ENCODE results near the gene CRACDL. TPM values are rescaled to one million over a fixed set of nuclear protein-coding genes. Genes with fewer than 3 reads are reported as not detected.

CRACDL gene
- total RNA-seq, 1 donor from 2014 or later, result 1.6 TPM

DNA sequence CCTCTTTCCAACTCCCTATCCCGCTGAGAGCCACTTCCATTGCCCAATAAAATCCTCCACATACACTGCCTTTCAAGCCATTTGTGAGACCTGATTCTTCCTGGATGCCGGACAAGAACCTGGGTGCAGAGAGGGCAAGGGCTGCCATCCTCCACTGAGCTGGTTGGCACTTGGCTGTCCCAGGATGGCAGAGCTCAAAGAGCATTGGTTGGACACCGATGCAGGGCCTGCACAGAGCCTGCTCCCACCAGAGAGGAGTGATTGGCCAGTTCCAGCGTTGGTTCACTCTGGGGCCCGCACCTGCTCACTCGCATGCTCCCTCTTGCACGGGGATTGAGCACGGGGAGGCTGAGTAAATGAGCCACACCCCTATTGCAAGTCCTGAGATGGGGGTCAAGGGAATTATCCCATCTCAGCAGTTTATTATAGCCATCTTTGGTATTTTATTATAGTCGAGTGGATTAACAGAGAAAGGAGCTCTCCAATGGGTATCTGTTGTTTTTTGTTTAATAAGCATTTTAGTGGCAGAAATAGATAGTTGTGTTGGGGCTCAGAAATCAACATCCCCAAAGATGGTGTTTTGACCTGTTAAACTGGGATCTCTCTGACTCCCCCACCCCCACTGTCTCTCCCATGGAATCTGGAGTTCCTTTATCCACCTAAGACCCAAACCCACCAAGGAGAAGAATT, 185.3 kb downstream of the CRACDL start:
- Mint-ChIP-seq H3K27ac (no peak overlapping the region), H3K27me3 (no peaks in the 10 kb centered on the region), H3K4me3 (ENCODE audit: low read depth) (no peak overlapping the region), H3K9me3 (ENCODE audit: low read depth) (peaks cover 6% of the 10 kb centered on the region), H3K4me1 (ENCODE audit: low read depth) (no peaks in the 10 kb centered on the region), H3K36me3 (ENCODE audit: insufficient read depth) (no peaks in the 10 kb centered on the region)
- no peak for TF ChIP-seq CTCF (IDR thresholded peaks at IDR 0.05; ENCODE audit: unreplicated experiment)
- DNase-seq (ENCODE audit: low spot score, unreplicated experiment), result no peak

- no peak for TF ChIP-seq CTCF (IDR thresholded peaks at IDR 0.05; ENCODE audit: unreplicated experiment)
- H3K9me3 Mint-ChIP-seq (ENCODE audit: low read depth), result peaks cover 6% of the 10 kb centered on the region
- no peak for DNase-seq (ENCODE audit: low spot score, unreplicated experiment)
- no peaks in the 10 kb centered on the region for H3K4me1 Mint-ChIP-seq (ENCODE audit: low read depth)
- H3K27me3 Mint-ChIP-seq, result no peaks in the 10 kb centered on the region
- no peaks in the 10 kb centered on the region for H3K36me3 Mint-ChIP-seq (ENCODE audit: insufficient read depth)
- H3K27ac Mint-ChIP-seq, result no peak overlapping the region
- no peak overlapping the region for H3K4me3 Mint-ChIP-seq (ENCODE audit: low read depth)
These were observed 187.0 kb downstream of the CRACDL start for GRCh38 chr2:98749066-98749450.

DNA sequence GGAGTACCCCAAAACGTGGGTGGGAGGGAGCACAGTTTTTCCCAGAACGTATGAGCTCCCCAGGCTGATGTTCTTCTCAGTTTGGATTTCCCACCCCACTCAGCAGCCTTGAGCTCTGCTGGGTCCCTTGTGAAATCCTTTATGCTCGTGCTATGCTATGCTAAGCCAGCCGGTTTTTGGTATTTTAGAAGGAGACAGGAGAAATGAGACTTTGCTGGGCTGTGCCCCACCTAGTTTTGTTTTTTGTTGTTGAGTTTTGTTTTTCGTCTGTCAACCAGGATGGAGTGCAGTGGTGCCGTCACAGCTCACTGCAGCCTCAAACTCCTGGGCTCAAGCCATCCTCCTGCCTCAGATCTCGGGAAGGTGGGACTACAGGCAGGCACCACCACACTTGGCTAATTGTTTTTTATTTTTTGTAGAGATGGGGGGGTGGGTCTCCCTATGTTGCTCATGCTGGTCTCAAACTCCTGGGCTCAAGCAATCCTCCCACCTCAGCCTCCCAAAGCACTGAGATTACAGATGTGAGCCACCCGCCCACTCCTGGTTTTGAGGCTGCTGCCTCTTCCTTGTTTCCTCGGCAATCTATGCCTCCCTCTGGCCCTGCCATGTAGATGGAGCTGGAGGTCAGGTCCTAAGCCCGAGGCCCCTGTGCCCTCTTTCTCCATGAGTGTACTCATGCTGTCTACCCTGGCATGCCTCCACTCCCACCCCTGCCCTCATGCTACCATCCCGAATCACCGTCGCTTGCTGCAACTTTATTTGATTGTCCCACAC, 187.5 kb downstream of the CRACDL start:
- Mint-ChIP-seq H3K27ac (no peak overlapping the region), H3K4me3 (ENCODE audit: low read depth) (no peak overlapping the region), H3K27me3 (no peaks in the 10 kb centered on the region), H3K9me3 (ENCODE audit: low read depth) (peaks cover 6% of the 10 kb centered on the region), H3K4me1 (ENCODE audit: low read depth) (no peaks in the 10 kb centered on the region), H3K36me3 (ENCODE audit: insufficient read depth) (no peaks in the 10 kb centered on the region)
- no peak for TF ChIP-seq CTCF (IDR thresholded peaks at IDR 0.05; ENCODE audit: unreplicated experiment)
- no peak for DNase-seq (ENCODE audit: low spot score, unreplicated experiment)

GRCh38 chr2:98747888-98748287, 188.1 kb downstream of the CRACDL start:
- Mint-ChIP-seq H3K36me3 (ENCODE audit: insufficient read depth) (no peaks in the 10 kb centered on the region), H3K27ac (no peak overlapping the region), H3K4me1 (ENCODE audit: low read depth) (no peaks in the 10 kb centered on the region), H3K27me3 (peaks cover 2% of the 10 kb centered on the region), H3K9me3 (ENCODE audit: low read depth) (peaks cover 3% of the 10 kb centered on the region), H3K4me3 (ENCODE audit: low read depth) (no peak overlapping the region)
- no peak for DNase-seq (ENCODE audit: low spot score, unreplicated experiment)
- TF ChIP-seq CTCF (IDR thresholded peaks at IDR 0.05; ENCODE audit: unreplicated experiment), result no peak

DNA sequence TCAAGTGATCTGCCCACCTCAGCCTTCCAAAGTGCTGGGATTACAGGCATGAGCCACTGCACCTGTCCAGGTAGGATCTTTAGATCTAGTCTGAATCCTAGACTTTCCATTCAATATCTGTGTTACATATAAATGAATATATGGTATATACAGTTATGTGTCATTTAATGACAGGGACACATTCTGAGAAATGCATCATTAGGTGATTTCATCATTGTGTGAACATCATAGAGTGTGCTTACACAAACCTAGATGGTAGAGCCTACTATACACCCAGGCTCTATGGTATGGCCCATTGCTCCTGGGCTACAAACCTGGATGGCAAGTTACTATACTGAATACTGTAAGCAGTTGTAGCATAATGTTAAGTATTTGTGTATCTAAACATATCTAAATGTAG, 189.6 kb downstream of the CRACDL start:
- DNase-seq (ENCODE audit: low spot score, unreplicated experiment), result no peak
- no peak for TF ChIP-seq CTCF (IDR thresholded peaks at IDR 0.05; ENCODE audit: unreplicated experiment)
- Mint-ChIP-seq H3K27ac (no peak overlapping the region), H3K4me3 (ENCODE audit: low read depth) (no peak overlapping the region), H3K36me3 (ENCODE audit: insufficient read depth) (no peaks in the 10 kb centered on the region), H3K4me1 (ENCODE audit: low read depth) (no peaks in the 10 kb centered on the region), H3K9me3 (ENCODE audit: low read depth) (no peaks in the 10 kb centered on the region), H3K27me3 (peaks cover 6% of the 10 kb centered on the region)
